Esophagus muscularis mucosa (tissue), 4 donors: ENCODE measurements around the gene CEP85. TPM values are rescaled to one million over a fixed set of nuclear protein-coding genes. Genes with fewer than 3 reads are reported as not detected.

Source experiments
- DNase-seq: peaks from one replicate; pipeline ENCODE4 v3.0.0-alpha.2; 2017; ENCODE audit errors: extremely low spot score
- H3K27ac ChIP-seq, 4 donors: fragments of 200-600 bp; sonication (generic); replicated peaks in 1 of 4; 1 replicate in 3 of 4; 2 replicates in 1 of 4; pipeline ENCODE4 v1.5.1; 2016 to 2019; ENCODE audit warnings: mild to moderate bottlenecking in 1 of 4
- H3K27me3 ChIP-seq, 4 donors: fragments of 200-600 bp; sonication (generic); one replicate each; pipeline versions ENCODE4 v1.5.1 to v1.6.0; 2016 to 2019
- H3K36me3 ChIP-seq, 4 donors: fragments of 200-600 bp; sonication (generic); one replicate each; pipeline ENCODE4 v1.5.1; 2016 to 2019
- H3K4me1 ChIP-seq, 4 donors: fragments of 200-600 bp; sonication (generic); one replicate each; pipeline ENCODE4 v1.5.1; 2016 to 2019
- H3K4me3 ChIP-seq, 4 donors: fragments of 200-600 bp; sonication (generic); 1 replicate in 2 of 4; 2 replicates in 2 of 4; pipeline ENCODE4 v1.5.1; 2016 to 2019; ENCODE audit warnings: mild to moderate bottlenecking in 4 of 4, moderate library complexity in 1 of 4
- H3K9me3 ChIP-seq, 4 donors: fragments of 200-600 bp; sonication (generic); 1 replicate in 3 of 4; 2 replicates in 1 of 4; pipeline ENCODE4 v1.5.1; 2016 to 2019
- CTCF ChIP-seq, 3 experiments: fragments of 200-600 bp in 2 of 3; fragments of 450-650 bp in 1 of 3; sonication (generic) in 2 of 3; IDR thresholded peaks; one replicate each; pipeline ENCODE4 v1.5.1; 2017 to 2019; ENCODE audit warnings: antibody characterized with exemption in 3 of 3, mild to moderate bottlenecking in 2 of 3, moderate library complexity in 1 of 3
- EP300 ChIP-seq: sonication (generic); formaldehyde crosslinking; IDR thresholded peaks from one replicate; pipeline ENCODE4 v1.6.1; 2017; ENCODE audit warnings: antibody characterized with exemption
- POLR2A ChIP-seq: fragments of 450-650 bp; IDR thresholded peaks from one replicate; pipeline ENCODE4 v1.6.1; 2017; ENCODE audit warnings: antibody characterized with exemption, moderate library complexity, mild to moderate bottlenecking, low read depth
- POLR2AphosphoS5 ChIP-seq, 2 donors: sonication (generic); formaldehyde crosslinking; IDR thresholded peaks; one replicate each; pipeline ENCODE4 v1.6.1; 2017; ENCODE audit warnings: antibody characterized with exemption in 2 of 2
- WGBS: methylation state at CpG from one replicate; pipeline ENCODE4 v1.1.5; 2018; 5-methylcytosine and 5-hydroxymethylcytosine counted together
- intact Hi-C: fragments of 100-400 bp; cut with DNase I; formaldehyde crosslinking; loops from one replicate; pipeline ENCODE4 v1.15.1; 2023
- total RNA-seq, 4 donors: library from RNA; depleted of rRNA; stranded (reverse); fragments of >200 nt; gene quantifications; one replicate each; pipeline versions ENCODE4 v1.1.0 to v1.2.1, GENCODE V29; 2016

The CEP85 gene
- total RNA-seq, 4 donors from 2014 or later = 3.0 to 6.3 (median 4.8) TPM

DNA sequence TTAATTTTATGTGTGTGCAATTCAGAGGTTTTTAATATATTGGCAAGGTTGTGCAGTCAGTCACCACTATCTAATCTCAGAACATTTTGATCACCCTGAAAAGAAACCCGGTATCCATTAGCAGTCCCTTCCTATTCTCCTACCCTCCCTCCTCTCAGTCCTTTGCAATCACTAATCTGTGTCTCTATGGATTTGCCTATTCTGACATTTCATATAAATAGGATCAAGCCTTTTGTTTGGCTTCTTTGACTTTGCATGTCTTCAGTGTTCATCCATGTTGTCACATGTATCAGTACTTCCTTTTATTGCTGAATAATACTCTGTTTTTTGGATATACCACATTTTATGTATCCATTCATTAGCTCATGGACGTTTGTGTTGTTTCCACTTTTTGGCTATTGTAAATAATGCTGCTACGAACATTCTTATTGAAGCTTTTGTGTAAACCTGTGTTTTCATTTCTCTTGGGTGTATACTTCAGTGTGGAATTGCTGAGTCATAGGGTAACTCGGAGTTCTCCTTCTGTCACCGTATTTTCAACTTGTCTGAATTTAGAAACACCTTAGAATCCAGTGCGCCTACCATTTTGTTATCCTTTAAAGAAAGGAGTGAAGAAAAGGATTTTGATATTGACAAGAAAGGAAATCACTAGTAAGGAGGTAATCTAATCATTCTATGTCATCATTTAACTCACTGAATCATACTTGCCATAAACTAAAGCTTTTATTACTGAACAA is 3.4 kb downstream of the CEP85 start:
- H3K9me3 ChIP-seq = no peaks in the 10 kb centered on the region
- no peaks in the 10 kb centered on the region for H3K27me3 ChIP-seq
- intact Hi-C loops = no loop called here
- TF ChIP-seq POLR2AphosphoS5 (IDR thresholded peaks at IDR 0.05) (no peak), CTCF (IDR thresholded peaks at IDR 0.05) (no peak), EP300 (no peak), POLR2A (no peak)
- no peak overlapping the region for H3K27ac ChIP-seq
- no peak overlapping the region for H3K4me3 ChIP-seq
- H3K36me3 ChIP-seq = no peaks in the 10 kb centered on the region
- peaks cover 0 to 22% (median 17%) of the 10 kb centered on the region in 4 donors for H3K4me1 ChIP-seq
- no peak for DNase-seq
- WGBS = 70% methylated on average over 6 of the region's 6 CpGs

DNA sequence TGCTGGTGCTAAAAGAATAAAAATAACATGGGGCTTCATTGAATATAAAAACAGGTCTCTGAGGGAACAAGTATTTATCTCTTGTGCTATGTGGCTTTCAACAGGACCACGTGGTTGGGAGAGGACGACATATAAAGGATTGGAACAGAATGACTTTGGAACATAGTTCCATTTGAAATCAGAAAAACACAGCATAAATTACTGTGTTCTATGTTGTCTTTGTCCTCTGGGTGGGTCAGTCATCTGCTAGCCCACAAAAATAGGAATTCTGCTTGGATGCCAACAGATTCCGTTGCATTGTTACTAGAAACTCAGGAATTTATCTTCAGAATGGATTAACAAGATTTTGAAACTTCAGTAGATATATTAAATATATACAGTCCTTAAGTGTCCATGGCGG is 5.9 kb downstream of the CEP85 start:
- Histone ChIP-seq H3K4me3 (no peak overlapping the region), H3K4me1 (peaks cover 0 to 17% (median 10%) of the 10 kb centered on the region in 4 donors), H3K9me3 (no peaks in the 10 kb centered on the region), H3K27ac (no peak overlapping the region), H3K36me3 (peaks cover 7 to 14% (median 10%) of the 10 kb centered on the region in 4 donors), H3K27me3 (no peaks in the 10 kb centered on the region)
- TF ChIP-seq POLR2A (no peak), EP300 (no peak), POLR2AphosphoS5 (IDR thresholded peaks at IDR 0.05) (no peak), CTCF (IDR thresholded peaks at IDR 0.05) (no peak)
- intact Hi-C loops = no loop called here
- 81% methylated on average over 4 of the region's 4 CpGs for WGBS
- no peak for DNase-seq

DNA sequence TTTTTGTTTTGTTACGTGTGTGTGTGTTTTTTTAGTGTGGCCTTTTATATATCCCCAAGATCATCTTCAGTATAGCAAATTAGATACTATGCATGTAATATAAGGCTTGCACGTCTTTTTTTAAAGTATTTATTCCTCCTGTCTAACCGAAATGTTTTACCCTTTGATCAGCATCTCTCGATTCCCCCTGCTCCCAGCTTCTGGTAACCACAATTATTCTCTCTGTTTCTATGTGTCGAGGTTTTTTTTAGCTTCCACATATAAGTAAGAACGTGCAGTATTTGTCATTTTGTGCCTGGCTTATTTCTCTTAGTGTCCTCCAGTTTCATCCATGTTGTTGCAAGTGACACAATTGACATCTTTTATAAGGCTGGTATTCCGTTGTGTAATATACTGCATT is 18.7 kb downstream of the CEP85 start:
- peaks cover 9 to 23% (median 20%) of the 10 kb centered on the region in 4 donors for H3K36me3 ChIP-seq
- TF ChIP-seq CTCF (IDR thresholded peaks at IDR 0.05) = no peak
- TF ChIP-seq POLR2AphosphoS5 (IDR thresholded peaks at IDR 0.05) = no peak
- TF ChIP-seq EP300 = no peak
- no peak for TF ChIP-seq POLR2A
- no peak for DNase-seq
- peaks cover 0 to 7% (median 0%) of the 10 kb centered on the region in 4 donors for H3K4me1 ChIP-seq
- no peak overlapping the region for H3K27ac ChIP-seq
- intact Hi-C loops = no loop called here
- no peaks in the 10 kb centered on the region for H3K27me3 ChIP-seq
- H3K9me3 ChIP-seq = no peaks in the 10 kb centered on the region
- WGBS = 85% methylated on average over 7 of the region's 7 CpGs
- H3K4me3 ChIP-seq = no peak overlapping the region

- intact Hi-C loops = no loop called here
- no peak for DNase-seq
- 78% methylated on average over 3 of the region's 3 CpGs for WGBS
- no peaks in the 10 kb centered on the region for H3K9me3 ChIP-seq
- peaks cover 16 to 37% (median 36%) of the 10 kb centered on the region in 4 donors for H3K36me3 ChIP-seq
- H3K4me3 ChIP-seq = no peak overlapping the region
- peaks cover 0 to 7% (median 3%) of the 10 kb centered on the region in 4 donors for H3K4me1 ChIP-seq
- H3K27ac ChIP-seq = no peak overlapping the region
- no peaks in the 10 kb centered on the region for H3K27me3 ChIP-seq
- TF ChIP-seq CTCF (IDR thresholded peaks at IDR 0.05) (no peak), EP300 (no peak), POLR2AphosphoS5 (IDR thresholded peaks at IDR 0.05) (no peak), POLR2A (no peak)
These were observed 20.4 kb downstream of the CEP85 start for GRCh38 chr1:26254404-26254803.
